Keratinocyte (primary cell): ENCODE results near the gene MAD1L1. TPM values are rescaled to one million over a fixed set of nuclear protein-coding genes. Genes with fewer than 3 reads are reported as not detected.
A peak's percentile ranks its signal among the peaks of the same experiment; 100 is the strongest.

Experiments
- DNase-seq: peaks from one replicate; pipeline ENCODE4 v3.0.0-alpha.2; 2011; ENCODE audit warnings: low read depth, missing footprints, low spot score
- FAIRE-seq: peaks from 2 replicates; lab custom pipeline; 2011; peaks lifted over from hg19 to GRCh38; lab: Jason Lieb, UNC
- H2AFZ ChIP-seq: 2 replicates; pipeline ENCODE4 v1.6.0; 2012; ENCODE audit warnings: low read length, control low read depth, inconsistent platforms; ENCODE audit not compliant: control insufficient read depth
- H3K27ac ChIP-seq: 2 replicates; pipeline ENCODE4 v1.5.1; 2011; ENCODE audit warnings: low read length; ENCODE audit not compliant: control insufficient read depth, insufficient read depth
- H3K27me3 ChIP-seq: 3 replicates; pipeline ENCODE4 v1.6.0; 2011; ENCODE audit warnings: low read length; ENCODE audit not compliant: control insufficient read depth, insufficient read depth; ENCODE audit errors: extremely low read depth
- H3K36me3 ChIP-seq, 2 experiments: 2 replicates in 1 of 2; 3 replicates in 1 of 2; pipeline ENCODE4 v1.5.1; 2011; ENCODE audit warnings: low read length in 2 of 2, mild to moderate bottlenecking in 1 of 2; ENCODE audit not compliant: control insufficient read depth in 2 of 2, insufficient read depth in 2 of 2; ENCODE audit errors: extremely low read depth in 1 of 2
- H3K4me1 ChIP-seq: 3 replicates; pipeline ENCODE4 v1.5.1; 2011; ENCODE audit warnings: low read length; ENCODE audit not compliant: control insufficient read depth, insufficient read depth; ENCODE audit errors: extremely low read depth
- H3K4me2 ChIP-seq: 3 replicates; pipeline ENCODE4 v1.6.0; 2011; ENCODE audit warnings: low read depth, low read length; ENCODE audit not compliant: control insufficient read depth, insufficient read depth; ENCODE audit errors: extremely low read depth
- H3K4me3 ChIP-seq, 3 experiments: fragments of 200-600 bp in 1 of 3; sonication (generic) in 1 of 3; 2 replicates in 2 of 3; 3 replicates in 1 of 3; pipeline ENCODE4 v1.5.1; 2011 to 2016; ENCODE audit warnings: low read length in 3 of 3, mild to moderate bottlenecking in 3 of 3, control low read depth in 2 of 3, inconsistent platforms in 1 of 3, low read depth in 1 of 3, mixed read lengths in 1 of 3, mixed run types in 1 of 3, moderate library complexity in 1 of 3; ENCODE audit not compliant: control insufficient read depth in 2 of 3, insufficient read depth in 2 of 3; ENCODE audit errors: extremely low read depth in 1 of 3
- H3K79me2 ChIP-seq: 2 replicates; pipeline ENCODE4 v1.6.0; 2012; ENCODE audit warnings: low read length; ENCODE audit not compliant: control insufficient read depth, insufficient read depth
- H3K9ac ChIP-seq: 3 replicates; pipeline ENCODE4 v1.6.0; 2011; ENCODE audit warnings: low read length; ENCODE audit not compliant: control insufficient read depth, insufficient read depth; ENCODE audit errors: extremely low read depth
- H3K9me1 ChIP-seq: 3 replicates; pipeline ENCODE4 v1.6.0; 2011; ENCODE audit warnings: low read length; ENCODE audit not compliant: control insufficient read depth, insufficient read depth; ENCODE audit errors: extremely low read depth
- H3K9me3 ChIP-seq: 2 replicates; pipeline ENCODE4 v1.5.1; 2012; ENCODE audit warnings: low read depth, low read length; ENCODE audit not compliant: control insufficient read depth
- H4K20me1 ChIP-seq: 3 replicates; pipeline ENCODE4 v1.6.0; 2011; ENCODE audit warnings: low read length; ENCODE audit not compliant: control insufficient read depth, insufficient read depth; ENCODE audit errors: extremely low read depth
- EZH2 ChIP-seq: IDR thresholded peaks from one replicate; pipeline ENCODE4 v1.6.1; 2012; ENCODE audit warnings: inconsistent platforms, mild to moderate bottlenecking, low read length, moderate library complexity
- dilution Hi-C: fragments of 300-500 bp; cut with MboI; formaldehyde crosslinking; loops from one replicate; pipeline ENCODE4 v1.7.0; 2020; ENCODE audit warnings: low sequenced_read_pairs; ENCODE audit not compliant: extremely low pct_ligation_motif_present
- polyA plus RNA-seq, 5 experiments: library from polyadenylated mRNA; depleted of rRNA in 3 of 5; stranded (reverse) in 3 of 5; stranded (forward) in 1 of 5; unstranded in 1 of 5; fragments of >200 nt; gene quantifications; 1 replicate in 1 of 5; 2 replicates in 3 of 5; 3 replicates in 1 of 5; pipeline versions ENCODE4 v1.2.1 to v1.2.3, GENCODE V29; 2011 to 2012; ENCODE audit warnings: missing spikeins in 2 of 5, low read depth in 1 of 5, low replicate concordance in 1 of 5
- TF ChIP-seq, protein P1 (sequence below), 3 experiments: IDR thresholded peaks in 1 of 3; conservative IDR thresholded peaks in 1 of 3; optimal IDR thresholded peaks in 1 of 3; 2 replicates in 2 of 3; 3 replicates in 1 of 3; pipeline versions ENCODE3 to v1.5.1; 2011; ENCODE audit warnings: low read length in 3 of 3, mild to moderate bottlenecking in 3 of 3, moderate library complexity in 2 of 3, control low read depth in 1 of 3, inconsistent platforms in 1 of 3; ENCODE audit not compliant: insufficient read depth in 2 of 3; ENCODE audit errors: extremely low read depth in 1 of 3

The MAD1L1 gene
- polyA plus RNA-seq, 1 donor (not counting 4 experiments of a cell fraction or from before 2014, with no cell fraction given) = 18.0 TPM

DNA sequence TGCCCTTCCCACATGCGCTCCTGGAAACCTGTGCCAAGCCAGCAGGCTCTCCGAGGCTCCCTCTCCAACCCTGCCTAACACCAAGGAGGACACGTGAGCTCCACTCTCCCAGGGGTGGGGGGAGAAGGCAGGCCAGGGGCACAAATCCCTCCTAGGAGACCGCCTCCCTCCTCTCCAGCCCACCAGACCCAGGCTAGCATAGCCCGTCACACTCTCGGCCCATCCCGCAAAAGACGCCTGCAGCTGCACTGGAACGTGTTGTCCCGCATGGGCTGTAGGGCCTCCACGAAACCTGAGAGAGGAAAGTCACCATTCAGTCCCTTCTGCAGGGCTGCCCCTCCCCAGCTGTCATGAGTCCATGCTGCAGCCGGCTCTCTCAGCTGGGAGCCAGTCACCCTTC is 126.3 kb downstream of the MAD1L1 start:
- peaks cover 3% of the 10 kb centered on the region for H3K9me1 ChIP-seq
- H3K4me1 ChIP-seq = peaks cover 26% of the 10 kb centered on the region
- TF ChIP-seq, protein P1, sequence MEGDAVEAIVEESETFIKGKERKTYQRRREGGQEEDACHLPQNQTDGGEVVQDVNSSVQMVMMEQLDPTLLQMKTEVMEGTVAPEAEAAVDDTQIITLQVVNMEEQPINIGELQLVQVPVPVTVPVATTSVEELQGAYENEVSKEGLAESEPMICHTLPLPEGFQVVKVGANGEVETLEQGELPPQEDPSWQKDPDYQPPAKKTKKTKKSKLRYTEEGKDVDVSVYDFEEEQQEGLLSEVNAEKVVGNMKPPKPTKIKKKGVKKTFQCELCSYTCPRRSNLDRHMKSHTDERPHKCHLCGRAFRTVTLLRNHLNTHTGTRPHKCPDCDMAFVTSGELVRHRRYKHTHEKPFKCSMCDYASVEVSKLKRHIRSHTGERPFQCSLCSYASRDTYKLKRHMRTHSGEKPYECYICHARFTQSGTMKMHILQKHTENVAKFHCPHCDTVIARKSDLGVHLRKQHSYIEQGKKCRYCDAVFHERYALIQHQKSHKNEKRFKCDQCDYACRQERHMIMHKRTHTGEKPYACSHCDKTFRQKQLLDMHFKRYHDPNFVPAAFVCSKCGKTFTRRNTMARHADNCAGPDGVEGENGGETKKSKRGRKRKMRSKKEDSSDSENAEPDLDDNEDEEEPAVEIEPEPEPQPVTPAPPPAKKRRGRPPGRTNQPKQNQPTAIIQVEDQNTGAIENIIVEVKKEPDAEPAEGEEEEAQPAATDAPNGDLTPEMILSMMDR (optimal IDR thresholded peaks at IDR 0.05 in 1 of 3, IDR thresholded peaks at IDR 0.05 in 1 of 3, conservative IDR thresholded peaks at IDR 0.05 in 1 of 3; ENCODE audit: extremely low read depth in 1 of 3, insufficient read depth in 2 of 3, low read length in 3 of 3) = no peak
- TF ChIP-seq EZH2 = no peak
- H2AFZ ChIP-seq = no peak overlapping the region
- FAIRE-seq = no peak
- no peak overlapping the region for H3K4me3 ChIP-seq
- H3K9me3 ChIP-seq = no peaks in the 10 kb centered on the region
- H3K36me3 ChIP-seq = peaks cover 0 to 1% of the 10 kb centered on the region in 2 experiments
- DNase-seq = no peak
- dilution Hi-C loops = no loop called here
- peaks cover 6% of the 10 kb centered on the region for H4K20me1 ChIP-seq
- H3K4me2 ChIP-seq = no peak overlapping the region
- H3K27ac ChIP-seq = peak overlapping the region; percentile 22
- H3K79me2 ChIP-seq = peaks cover 4% of the 10 kb centered on the region
- H3K9ac ChIP-seq = no peak overlapping the region
- no peaks in the 10 kb centered on the region for H3K27me3 ChIP-seq

DNA sequence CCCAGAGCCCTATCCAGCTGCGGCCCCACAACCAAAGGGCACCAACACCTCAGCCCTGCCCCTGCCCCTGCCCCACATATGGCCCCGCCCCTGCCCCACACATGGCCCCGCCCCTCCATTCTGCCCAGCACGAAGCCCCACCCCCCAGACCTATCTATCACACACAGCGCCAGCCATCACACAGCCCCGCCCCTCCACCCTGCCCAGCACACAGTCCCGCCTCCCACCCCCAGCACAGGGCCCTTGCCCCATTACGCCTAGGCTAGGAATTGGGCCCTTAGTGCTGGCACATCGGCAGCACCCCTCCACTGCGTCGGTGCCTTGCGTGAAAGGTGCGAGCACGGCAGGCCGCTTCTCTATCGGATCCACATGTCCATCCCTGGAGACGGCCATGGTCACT is 126.8 kb downstream of the MAD1L1 start:
- no peak overlapping the region for H3K27ac ChIP-seq
- dilution Hi-C loops = no loop called here
- no peak overlapping the region for H3K4me3 ChIP-seq
- H3K36me3 ChIP-seq = no peaks in the 10 kb centered on the region
- H2AFZ ChIP-seq = no peak overlapping the region
- H3K79me2 ChIP-seq = peaks cover 4% of the 10 kb centered on the region
- FAIRE-seq (no peak), DNase-seq (no peak)
- H4K20me1 ChIP-seq = peaks cover 5% of the 10 kb centered on the region
- H3K9me3 ChIP-seq = no peaks in the 10 kb centered on the region
- H3K27me3 ChIP-seq = no peaks in the 10 kb centered on the region
- no peak overlapping the region for H3K9ac ChIP-seq
- peaks cover 3% of the 10 kb centered on the region for H3K9me1 ChIP-seq
- no peak overlapping the region for H3K4me2 ChIP-seq
- peaks cover 25% of the 10 kb centered on the region for H3K4me1 ChIP-seq
- TF ChIP-seq EZH2 = no peak
- TF ChIP-seq, protein P1 (optimal IDR thresholded peaks at IDR 0.05 in 1 of 3, IDR thresholded peaks at IDR 0.05 in 1 of 3, conservative IDR thresholded peaks at IDR 0.05 in 1 of 3; ENCODE audit: extremely low read depth in 1 of 3, insufficient read depth in 2 of 3, low read length in 3 of 3) = no peak
